ENCODE measurements around the gene INHBE. TPM values are rescaled to one million over a fixed set of nuclear protein-coding genes. Genes with fewer than 3 reads are reported as not detected.

The INHBE gene
- total RNA-seq, 4 donors from 2014 or later, result not detected

GRCh38 chr12:57470970-57471656 is 16.0 kb downstream of the INHBE start:
- no peak overlapping the region for H3K27ac ChIP-seq
- WGBS, 2 donors, result 80 to 85% methylated on average over 4 of the region's 4 CpGs
- H3K4me1 ChIP-seq, result peaks cover 0 to 13% (median 11%) of the 10 kb centered on the region in 4 donors
- no peaks in the 10 kb centered on the region for H3K9me3 ChIP-seq
- H3K27me3 ChIP-seq, result peaks cover 3 to 42% of the 10 kb centered on the region in 2 donors
- no peak for DNase-seq (ENCODE audit: low spot score in 2 of 2)
- H3K36me3 ChIP-seq, result peaks cover 0 to 27% (median 0%) of the 10 kb centered on the region in 3 donors
- TF ChIP-seq POLR2A (IDR thresholded peaks at IDR 0.05), result no peak
- TF ChIP-seq, protein P1, sequence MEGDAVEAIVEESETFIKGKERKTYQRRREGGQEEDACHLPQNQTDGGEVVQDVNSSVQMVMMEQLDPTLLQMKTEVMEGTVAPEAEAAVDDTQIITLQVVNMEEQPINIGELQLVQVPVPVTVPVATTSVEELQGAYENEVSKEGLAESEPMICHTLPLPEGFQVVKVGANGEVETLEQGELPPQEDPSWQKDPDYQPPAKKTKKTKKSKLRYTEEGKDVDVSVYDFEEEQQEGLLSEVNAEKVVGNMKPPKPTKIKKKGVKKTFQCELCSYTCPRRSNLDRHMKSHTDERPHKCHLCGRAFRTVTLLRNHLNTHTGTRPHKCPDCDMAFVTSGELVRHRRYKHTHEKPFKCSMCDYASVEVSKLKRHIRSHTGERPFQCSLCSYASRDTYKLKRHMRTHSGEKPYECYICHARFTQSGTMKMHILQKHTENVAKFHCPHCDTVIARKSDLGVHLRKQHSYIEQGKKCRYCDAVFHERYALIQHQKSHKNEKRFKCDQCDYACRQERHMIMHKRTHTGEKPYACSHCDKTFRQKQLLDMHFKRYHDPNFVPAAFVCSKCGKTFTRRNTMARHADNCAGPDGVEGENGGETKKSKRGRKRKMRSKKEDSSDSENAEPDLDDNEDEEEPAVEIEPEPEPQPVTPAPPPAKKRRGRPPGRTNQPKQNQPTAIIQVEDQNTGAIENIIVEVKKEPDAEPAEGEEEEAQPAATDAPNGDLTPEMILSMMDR (IDR thresholded peaks at IDR 0.05), result no peak
- TF ChIP-seq EP300 (IDR thresholded peaks at IDR 0.05), result no peak
- no peak overlapping the region for H3K4me3 ChIP-seq

DNA sequence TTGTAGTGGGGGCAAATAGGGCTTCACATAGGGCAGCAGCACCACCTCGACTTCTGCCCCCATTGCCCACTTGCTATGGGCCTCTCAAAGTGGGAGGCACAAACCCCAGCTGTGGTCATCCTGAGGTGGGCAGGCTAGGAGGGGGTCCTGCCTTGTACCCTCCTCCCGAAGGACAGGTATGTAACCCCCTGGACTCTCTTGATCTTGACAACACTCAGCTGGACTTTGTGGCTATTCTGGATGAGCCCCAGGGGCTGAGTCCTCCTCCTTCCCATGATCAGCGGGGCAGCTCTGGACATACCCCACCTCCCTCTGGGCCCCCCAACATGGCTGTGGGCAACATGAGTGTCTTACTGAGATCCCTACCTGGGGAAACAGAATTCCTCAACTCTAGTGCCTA is 16.6 kb downstream of the INHBE start:
- no peak overlapping the region for H3K27ac ChIP-seq
- no peaks in the 10 kb centered on the region for H3K9me3 ChIP-seq
- 86 to 94% methylated on average over 3 of the region's 3 CpGs for WGBS, 2 donors
- no peak for TF ChIP-seq POLR2A (IDR thresholded peaks at IDR 0.05)
- TF ChIP-seq, protein P1 (IDR thresholded peaks at IDR 0.05), result no peak
- TF ChIP-seq EP300 (IDR thresholded peaks at IDR 0.05), result no peak
- peaks cover 0 to 17% (median 13%) of the 10 kb centered on the region in 4 donors for H3K4me1 ChIP-seq
- H3K4me3 ChIP-seq, result no peak overlapping the region
- peaks cover 0 to 27% (median 0%) of the 10 kb centered on the region in 3 donors for H3K36me3 ChIP-seq
- peaks cover 3 to 47% of the 10 kb centered on the region in 2 donors for H3K27me3 ChIP-seq
- DNase-seq (ENCODE audit: low spot score in 2 of 2), result no peak

DNA sequence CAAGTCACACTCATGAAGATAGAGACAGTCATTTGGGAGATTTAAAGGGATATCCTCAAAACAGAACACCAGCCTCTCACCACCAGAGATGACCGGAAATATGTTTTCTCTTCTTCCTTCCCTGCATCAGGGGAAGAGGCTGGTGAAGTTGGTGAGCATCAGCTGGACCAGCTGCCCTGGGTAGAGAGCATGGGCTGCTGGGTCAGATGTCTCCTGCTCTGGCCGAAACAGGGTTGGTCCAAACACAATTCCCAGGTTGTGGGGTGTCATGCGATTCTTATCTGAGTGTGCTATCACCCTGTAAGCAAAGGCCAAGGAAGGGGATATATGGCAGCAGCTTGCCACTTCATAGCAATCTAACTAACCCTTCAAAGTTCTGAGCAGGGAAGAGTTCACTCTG is 17.3 kb downstream of the INHBE start:
- Histone ChIP-seq H3K4me3 (no peak overlapping the region), H3K36me3 (peaks cover 0 to 22% (median 0%) of the 10 kb centered on the region in 3 donors), H3K4me1 (peaks cover 0 to 17% (median 13%) of the 10 kb centered on the region in 4 donors), H3K27me3 (peaks cover 3 to 54% of the 10 kb centered on the region in 2 donors), H3K9me3 (no peaks in the 10 kb centered on the region), H3K27ac (no peak overlapping the region)
- no peak for TF ChIP-seq POLR2A (IDR thresholded peaks at IDR 0.05)
- no peak for TF ChIP-seq EP300 (IDR thresholded peaks at IDR 0.05)
- TF ChIP-seq, protein P1 (IDR thresholded peaks at IDR 0.05), result no peak
- WGBS, 2 donors, result 79 to 85% methylated on average over 3 of the region's 3 CpGs
- no peak for DNase-seq (ENCODE audit: low spot score in 2 of 2)

GRCh38 chr12:57473392-57473791 is 18.3 kb downstream of the INHBE start:
- 46 to 52% methylated on average over 3 of the region's 3 CpGs for WGBS, 2 donors
- H3K27me3 ChIP-seq, result peaks cover 3 to 64% of the 10 kb centered on the region in 2 donors
- no peak overlapping the region for H3K4me3 ChIP-seq
- no peaks in the 10 kb centered on the region for H3K9me3 ChIP-seq
- H3K27ac ChIP-seq, result no peak overlapping the region
- DNase-seq (ENCODE audit: low spot score in 2 of 2), result no peak
- H3K4me1 ChIP-seq, result peaks cover 0 to 17% (median 13%) of the 10 kb centered on the region in 4 donors
- H3K36me3 ChIP-seq, result peaks cover 0 to 16% (median 0%) of the 10 kb centered on the region in 3 donors
- TF ChIP-seq POLR2A (IDR thresholded peaks at IDR 0.05) (no peak), EP300 (IDR thresholded peaks at IDR 0.05) (no peak)
- TF ChIP-seq, protein P1 (IDR thresholded peaks at IDR 0.05), result no peak

DNA sequence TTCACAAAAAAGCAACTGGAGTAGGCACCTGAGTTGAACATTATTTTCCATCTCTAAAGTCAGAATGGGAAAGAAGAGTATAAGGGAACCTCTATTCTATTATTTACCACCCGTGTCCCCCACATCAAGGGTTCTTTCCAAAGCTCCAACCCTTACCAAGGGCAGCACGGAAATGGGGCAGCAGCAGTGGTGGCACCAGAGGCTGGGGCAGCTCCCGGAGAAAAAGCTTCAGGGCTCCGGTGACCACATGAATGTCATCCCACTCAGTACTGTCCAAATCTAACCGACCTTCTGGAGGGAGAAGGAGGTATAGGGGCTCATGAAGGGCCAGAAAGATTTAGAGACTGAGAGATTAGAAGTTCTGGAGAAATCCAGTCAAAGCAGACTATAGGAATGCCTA is 18.8 kb downstream of the INHBE start:
- Histone ChIP-seq H3K9me3 (no peaks in the 10 kb centered on the region), H3K27me3 (peaks cover 3 to 66% of the 10 kb centered on the region in 2 donors), H3K4me3 (no peak overlapping the region), H3K27ac (no peak overlapping the region), H3K36me3 (peaks cover 0 to 16% (median 0%) of the 10 kb centered on the region in 3 donors), H3K4me1 (peaks cover 0 to 17% (median 13%) of the 10 kb centered on the region in 4 donors)
- TF ChIP-seq, protein P1 (IDR thresholded peaks at IDR 0.05), result no peak
- no peak for TF ChIP-seq POLR2A (IDR thresholded peaks at IDR 0.05)
- TF ChIP-seq EP300 (IDR thresholded peaks at IDR 0.05), result no peak
- DNase-seq (ENCODE audit: low spot score in 2 of 2), result no peak
- WGBS, 2 donors, result 87 to 90% methylated on average over 5 of the region's 5 CpGs
